H1 (cell line): Measurements from ENCODE around the gene NDUFB8. TPM values are rescaled to one million over a fixed set of nuclear protein-coding genes. Genes with fewer than 3 reads are reported as not detected.

ENCODE experiments used
- CTCF ChIA-PET: fragments of 300-600 bp; sonication (Branson Sonifier 250); formaldehyde crosslinking; loops from one replicate; lab custom pipeline; 2021; ENCODE audit not compliant: partially characterized antibody; lab: Charles Lee
- POLR2A ChIA-PET: fragments of 300-600 bp; sonication (Branson Sonifier 250); formaldehyde crosslinking; loops from one replicate; lab custom pipeline; 2021; ENCODE audit warnings: inconsistent platforms; ENCODE audit not compliant: partially characterized antibody; lab: Charles Lee
- DNase-seq, 2 experiments: peaks; one replicate each; pipeline versions ENCODE4 v3.0.0 to v3.0.0-alpha.2; 2010 to 2022; ENCODE audit warnings: low spot score in 2 of 2, low read depth in 1 of 2, mixed read lengths in 1 of 2
- FAIRE-seq: peaks from 2 replicates; lab custom pipeline; 2011; peaks lifted over from hg19 to GRCh38; lab: Jason Lieb, UNC
- H2AFZ ChIP-seq: 2 replicates; pipeline ENCODE4 v1.8.1; 2012; ENCODE audit warnings: low read length, inconsistent platforms
- H2AK5ac ChIP-seq: 2 replicates; pipeline ENCODE4 v1.6.1; 2013; ENCODE audit warnings: low read depth, low read length
- H2BK120ac ChIP-seq: replicated peaks from 2 replicates; pipeline ENCODE3; 2013; ENCODE audit warnings: low read depth, low read length, inconsistent platforms
- H2BK12ac ChIP-seq: 2 replicates; pipeline ENCODE4 v1.6.1; 2013; ENCODE audit warnings: low read depth, low read length
- H2BK15ac ChIP-seq: 2 replicates; pipeline ENCODE4 v1.6.1; 2013; ENCODE audit warnings: low read length
- H2BK20ac ChIP-seq: 2 replicates; pipeline ENCODE4 v1.6.1; 2013; ENCODE audit warnings: low read length
- H2BK5ac ChIP-seq: 2 replicates; pipeline ENCODE4 v1.6.1; 2013; ENCODE audit warnings: low read depth, low read length
- H3K14ac ChIP-seq: 2 replicates; pipeline ENCODE4 v1.6.1; 2013; ENCODE audit warnings: inconsistent platforms; ENCODE audit not compliant: insufficient read length
- H3K18ac ChIP-seq: 2 replicates; pipeline ENCODE4 v1.6.1; 2013; ENCODE audit warnings: low read length; ENCODE audit errors: extremely low read depth
- H3K23ac ChIP-seq: 2 replicates; pipeline ENCODE4 v1.6.1; 2013; ENCODE audit warnings: inconsistent platforms; ENCODE audit not compliant: insufficient read length
- H3K23me2 ChIP-seq: 2 replicates; pipeline ENCODE4 v1.6.1; 2013; ENCODE audit warnings: low read depth, low read length
- H3K27ac ChIP-seq: 2 replicates; pipeline ENCODE4 v1.6.1; 2011; ENCODE audit warnings: low read depth, low read length, inconsistent platforms
- H3K27me3 ChIP-seq, 4 experiments: replicated peaks in 1 of 4; 1 replicate in 1 of 4; 2 replicates in 3 of 4; pipeline versions ENCODE4 v1.6.1 to v1.8.1; 2011 to 2013; ENCODE audit warnings: low read length in 3 of 4, mild to moderate bottlenecking in 3 of 4, inconsistent platforms in 2 of 4, mixed read lengths in 2 of 4, moderate library complexity in 1 of 4; ENCODE audit not compliant: control insufficient read depth in 3 of 4, insufficient read depth in 3 of 4; ENCODE audit errors: extremely low read depth in 1 of 4
- H3K36me3 ChIP-seq, 4 experiments: 2 replicates each; pipeline versions ENCODE4 v1.6.1 to v1.8.1; 2011 to 2013; ENCODE audit warnings: mild to moderate bottlenecking in 4 of 4, low read length in 3 of 4, moderate library complexity in 2 of 4, control low read depth in 1 of 4, inconsistent platforms in 1 of 4; ENCODE audit not compliant: insufficient read depth in 4 of 4, control insufficient read depth in 2 of 4
- H3K4ac ChIP-seq: replicated peaks from 2 replicates; pipeline ENCODE3; 2013; ENCODE audit warnings: low read length, low read depth, mixed read lengths, inconsistent platforms; ENCODE audit not compliant: insufficient read length
- H3K4me1 ChIP-seq, 4 experiments: replicated peaks in 1 of 4; 1 replicate in 1 of 4; 2 replicates in 3 of 4; pipeline versions ENCODE4 v1.6.1 to v1.8.1; 2011 to 2013; ENCODE audit warnings: low read length in 3 of 4, inconsistent platforms in 2 of 4, mixed read lengths in 1 of 4; ENCODE audit not compliant: insufficient read depth in 4 of 4, control insufficient read depth in 3 of 4
- H3K4me2 ChIP-seq, 2 experiments: 2 replicates each; pipeline versions ENCODE4 v1.6.1 to v1.8.1; 2011 to 2013; ENCODE audit warnings: low read depth in 2 of 2, low read length in 2 of 2, control low read depth in 1 of 2, inconsistent platforms in 1 of 2, mild to moderate bottlenecking in 1 of 2; ENCODE audit not compliant: insufficient read depth in 1 of 2
- H3K4me3 ChIP-seq, 4 experiments: fragments of 200-600, 300-600 bp in 1 of 4; sonication (generic), shearing (Covaris generic), sonication (Bioruptor Twin) in 1 of 4; 2 replicates each; pipeline versions ENCODE4 v1.5.1 to v1.8.1; 2011 to 2016; ENCODE audit warnings: low read length in 4 of 4, low read depth in 3 of 4, control low read depth in 2 of 4, inconsistent platforms in 2 of 4, mild to moderate bottlenecking in 2 of 4, mixed read lengths in 1 of 4, moderate library complexity in 1 of 4; ENCODE audit not compliant: insufficient read depth in 2 of 4; ENCODE audit errors: extremely low read depth in 1 of 4
- H3K56ac ChIP-seq: replicated peaks from 2 replicates; pipeline ENCODE3; 2013; ENCODE audit warnings: low read depth, mild to moderate bottlenecking, mixed read lengths, low read length, inconsistent platforms; ENCODE audit not compliant: insufficient read length
- H3K79me1 ChIP-seq: 2 replicates; pipeline ENCODE4 v1.6.1; 2013; ENCODE audit warnings: low read depth, low read length, control low read depth
- H3K79me2 ChIP-seq, 2 experiments: 2 replicates each; pipeline versions ENCODE4 v1.6.1 to v1.8.1; 2012 to 2013; ENCODE audit warnings: low read length in 2 of 2, mild to moderate bottlenecking in 2 of 2, inconsistent platforms in 1 of 2; ENCODE audit not compliant: insufficient read depth in 2 of 2, control insufficient read depth in 1 of 2
- H3K9ac ChIP-seq, 4 experiments: replicated peaks in 1 of 4; 1 replicate in 1 of 4; 2 replicates in 3 of 4; pipeline versions ENCODE4 v1.6.1 to v1.8.1; 2011 to 2013; ENCODE audit warnings: low read depth in 3 of 4, low read length in 3 of 4, control low read depth in 2 of 4, mild to moderate bottlenecking in 2 of 4, moderate library complexity in 2 of 4, inconsistent platforms in 1 of 4; ENCODE audit errors: extremely low read depth in 1 of 4
- H3K9me3 ChIP-seq, 2 experiments: 2 replicates each; pipeline versions ENCODE4 v1.6.1 to v1.8.1; 2012 to 2013; ENCODE audit warnings: mild to moderate bottlenecking in 2 of 2, moderate library complexity in 2 of 2, control low read depth in 1 of 2, inconsistent platforms in 1 of 2, low read depth in 1 of 2, low read length in 1 of 2, mixed read lengths in 1 of 2; ENCODE audit not compliant: insufficient read depth in 2 of 2
- H4K20me1 ChIP-seq, 2 experiments: replicated peaks in 1 of 2; 2 replicates each; pipeline versions ENCODE3 to v1.8.1; 2011 to 2013; ENCODE audit warnings: inconsistent platforms in 2 of 2, low read length in 2 of 2, mild to moderate bottlenecking in 1 of 2; ENCODE audit not compliant: insufficient read depth in 2 of 2, control insufficient read depth in 1 of 2
- H4K5ac ChIP-seq: 2 replicates; pipeline ENCODE4 v1.6.1; 2013; ENCODE audit warnings: low read length, low read depth, mixed read lengths, inconsistent platforms; ENCODE audit not compliant: insufficient read length
- H4K8ac ChIP-seq: 2 replicates; pipeline ENCODE4 v1.8.0; 2013; ENCODE audit warnings: mild to moderate bottlenecking, moderate library complexity, low read length, inconsistent platforms; ENCODE audit not compliant: insufficient read depth; ENCODE audit errors: extremely low read depth
- H4K91ac ChIP-seq: replicated peaks from 2 replicates; pipeline ENCODE3; 2013; ENCODE audit warnings: low read length, mixed read lengths, inconsistent platforms; ENCODE audit not compliant: insufficient read length
- BACH1 ChIP-seq: IDR thresholded peaks from 2 replicates; pipeline ENCODE4 v1.6.1; 2012; ENCODE audit warnings: low read length, improper control_type of control experiment
- EGR1 ChIP-seq: IDR thresholded peaks from 2 replicates; pipeline ENCODE4 v1.6.1; 2011; ENCODE audit warnings: low read depth, low read length, borderline replicate concordance
- FOSL1 ChIP-seq: IDR thresholded peaks from 2 replicates; pipeline ENCODE4 v1.6.1; 2011; ENCODE audit warnings: mild to moderate bottlenecking, low read depth, low read length, moderate library complexity; ENCODE audit not compliant: insufficient read depth
- KDM1A ChIP-seq: fragments of 200-600, 300-600 bp; sonication (generic); IDR thresholded peaks from 2 replicates; pipeline ENCODE4 v1.7.1; 2016; ENCODE audit warnings: mild to moderate bottlenecking, low read length, borderline replicate concordance
- KDM4A ChIP-seq: IDR thresholded peaks from one replicate; pipeline ENCODE4 v1.7.1; 2012; ENCODE audit warnings: low read depth, mild to moderate bottlenecking, moderate library complexity, low read length, inconsistent platforms; ENCODE audit not compliant: severe bottlenecking
- MAX ChIP-seq: IDR thresholded peaks from 2 replicates; pipeline ENCODE4 v1.6.1; 2012; ENCODE audit warnings: inconsistent platforms
- NANOG ChIP-seq: IDR thresholded peaks from 2 replicates; pipeline ENCODE4 v1.6.1; 2011; ENCODE audit warnings: low read length, low read depth, mild to moderate bottlenecking, inconsistent platforms; ENCODE audit not compliant: insufficient read depth, poor library complexity, severe bottlenecking
- PHF8 ChIP-seq: fragments of 200-600 bp; sonication (generic); conservative IDR thresholded peaks from 2 replicates; pipeline ENCODE4 v1.7.1; 2012; ENCODE audit warnings: low read depth, mild to moderate bottlenecking, inconsistent platforms, low read length, moderate library complexity
- POU5F1 ChIP-seq: IDR thresholded peaks from 2 replicates; pipeline ENCODE4 v1.6.1; 2011; ENCODE audit warnings: low read depth, mild to moderate bottlenecking, low read length, moderate library complexity
- RBBP5 ChIP-seq: IDR thresholded peaks from 2 replicates; pipeline ENCODE4 v1.7.1; 2012; ENCODE audit warnings: low read depth, mild to moderate bottlenecking, inconsistent platforms, low read length, moderate library complexity, borderline replicate concordance
- SIX5 ChIP-seq: IDR thresholded peaks from 2 replicates; pipeline ENCODE4 v1.6.1; 2011; ENCODE audit warnings: mild to moderate bottlenecking, low read depth, low read length
- WGBS, 2 experiments: shearing (Covaris generic) in 1 of 2; methylation state at CpG; one replicate each; pipeline versions ENCODE4 v1.1.6 to v1.1.7; 2013 to 2015; ENCODE audit warnings: low lambda C conversion rate in 2 of 2, mixed read lengths in 2 of 2, inconsistent platforms in 1 of 2, low coverage in 1 of 2, missing lambda C conversion rate in 1 of 2; ENCODE audit not compliant: insufficient replicate concordance in 2 of 2, insufficient coverage in 1 of 2, insufficient read length in 1 of 2; ENCODE audit errors: extremely low coverage in 1 of 2, missing lambda C conversion rate in 1 of 2; 5-methylcytosine and 5-hydroxymethylcytosine counted together
- polyA plus RNA-seq, 7 experiments: library from polyadenylated mRNA; depleted of rRNA in 3 of 7; stranded (reverse) in 5 of 7; unstranded in 2 of 7; fragments of >200 nt in 5 of 7; fragments of 200-250 nt in 2 of 7; gene quantifications; 1 replicate in 5 of 7; 2 replicates in 1 of 7; 4 replicates in 1 of 7; pipeline versions ENCODE4 v1.2.1 to v1.2.3, GENCODE V29; 2011 to 2013; ENCODE audit warnings: missing spikeins in 2 of 7, mixed read lengths in 2 of 7
- total RNA-seq: library from RNA; stranded (reverse); fragmentation: NEBNext Ultra II Directional; extraction: Animal tissue kit (Norgen Biotek cat#: 25700); gene quantifications from 2 replicates; pipeline ENCODE4 v1.2.1, GENCODE V29; 2021

Gene NDUFB8
- total and polyA plus RNA-seq, 2 of the 8 experiments (the other 6 are each of a cell fraction or from before 2014, with no cell fraction given) = 175 to 455 TPM

DNA sequence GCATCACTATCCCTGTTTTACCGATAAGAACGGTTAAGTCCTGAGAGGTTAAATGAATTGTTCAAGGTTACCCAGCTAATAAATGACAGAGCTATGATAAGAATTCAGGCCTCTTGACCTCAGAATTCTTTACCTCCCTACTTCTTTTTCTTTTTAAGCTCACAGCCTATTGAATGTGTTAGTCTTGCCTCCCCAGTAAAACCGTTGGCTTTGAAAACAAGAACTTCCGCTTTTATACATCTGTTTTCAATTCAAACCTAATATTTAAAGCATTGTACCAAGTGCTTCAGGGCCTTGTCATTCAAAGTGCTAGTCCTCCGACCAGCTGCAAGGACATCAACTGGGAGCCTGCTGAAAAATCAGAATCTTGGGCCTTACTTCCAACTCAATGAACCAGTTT lies 25.6 kb downstream of the NDUFB8 start:
- Histone ChIP-seq H2AFZ (no peak overlapping the region), H3K4ac (no peak overlapping the region), H3K36me3 (no peaks in the 10 kb centered on the region), H2BK5ac (no peak overlapping the region), H4K8ac (no peak overlapping the region), H2BK20ac (no peak overlapping the region), H3K9ac (no peak overlapping the region), H3K4me2 (no peak overlapping the region), H3K27me3 (peaks cover 0 to 20% (median 4%) of the 10 kb centered on the region in 4 experiments; a peak in 3 of 7 replicates), H3K23me2 (no peaks in the 10 kb centered on the region; the same call in 1 of the 2 replicates), H3K4me1 (no peaks in the 10 kb centered on the region; a peak in 1 of 7 replicates), H2AK5ac (no peak overlapping the region), H3K79me1 (no peaks in the 10 kb centered on the region), H3K79me2 (no peaks in the 10 kb centered on the region), H2BK120ac (no peak overlapping the region), H4K91ac (no peak overlapping the region), H3K18ac (no peak overlapping the region), H3K56ac (no peak overlapping the region), H2BK12ac (no peak overlapping the region), H4K5ac (no peak overlapping the region), H3K4me3 (no peak overlapping the region), H3K9me3 (no peaks in the 10 kb centered on the region), H4K20me1 (no peaks in the 10 kb centered on the region), H3K27ac (no peak overlapping the region), H3K14ac (no peak overlapping the region), H3K23ac (no peak overlapping the region), H2BK15ac (no peak overlapping the region)
- TF ChIP-seq RBBP5 (no peak), PHF8 (no peak), KDM4A (no peak), EGR1 (no peak), NANOG (no peak), FOSL1 (no peak), BACH1 (no peak), KDM1A (no peak), POU5F1 (no peak), SIX5 (no peak), MAX (no peak)
- no peak for DNase-seq
- WGBS, 2 experiments = 92% methylated on average over 5 of the region's 5 CpGs; no CpG with 5 or more reads in 1 of the 2 experiments
- ChIA-PET CTCF (interaction anchor here (2.1 to 11.2 kb wide), 4 partner anchors 8 to 70 kb away, joined by 7 to 163 read pairs (median 45); partner anchors contain the start of gene SEC31B), POLR2A (no interaction called here)
- FAIRE-seq = no peak
